Cardiac muscle cell (in vitro differentiated cells and primary cell): ENCODE measurements around the gene APBA2. TPM values are rescaled to one million over a fixed set of nuclear protein-coding genes. Genes with fewer than 3 reads are reported as not detected.

Experiments
- DNase-seq, 2 donors: peaks; one replicate each; pipeline versions ENCODE4 v3.0.0 to v3.0.0-alpha.2; 2010 to 2017; ENCODE audit warnings: low read depth in 1 of 2, low spot score in 1 of 2
- H3K27ac ChIP-seq: fragments of 200-600 bp; sonication (generic); 2 replicates; pipeline ENCODE4 v1.5.1; 2016
- H3K27me3 ChIP-seq: fragments of 200-600 bp; sonication (generic); 2 replicates; pipeline ENCODE4 v1.6.0; 2016; ENCODE audit warnings: control low read depth
- H3K36me3 ChIP-seq: fragments of 200-600 bp; sonication (generic); 2 replicates; pipeline ENCODE4 v1.5.1; 2016; ENCODE audit warnings: control low read depth
- H3K4me1 ChIP-seq: fragments of 200-600 bp; sonication (generic); 2 replicates; pipeline ENCODE4 v1.8.1; 2017; ENCODE audit warnings: low read depth, mild to moderate bottlenecking, mixed run types
- H3K4me3 ChIP-seq: fragments of 200-600 bp; sonication (generic); 2 replicates; pipeline ENCODE4 v1.5.1; 2016; ENCODE audit warnings: mild to moderate bottlenecking
- H3K9me3 ChIP-seq: fragments of 200-600 bp; sonication (generic); 2 replicates; pipeline ENCODE4 v1.5.1; 2017; ENCODE audit warnings: low read depth, mild to moderate bottlenecking, control low read depth
- CTCF ChIP-seq: IDR thresholded peaks from 2 replicates; pipeline ENCODE4 v1.5.1; 2012; ENCODE audit warnings: low read depth, mild to moderate bottlenecking, low read length
- polyA plus RNA-seq: library from polyadenylated mRNA; unstranded; fragments of >200 nt; fragmentation: Nextera tagmentation; extraction: Ambion mirVana; gene quantifications from 2 replicates; pipeline ENCODE4 v1.2.1, GENCODE V29; 2016
- total RNA-seq: library from RNA; depleted of rRNA; stranded (reverse); fragments of >200 nt; gene quantifications from 2 replicates; pipeline ENCODE4 v1.2.3, GENCODE V29; 2016

The APBA2 gene
- total and polyA plus RNA-seq, 2 experiments from 2014 or later = 20.5 to 33.2 TPM

GRCh38 chr15:29116970-29117700, 231.4 kb downstream of the APBA2 start:
- H3K36me3 ChIP-seq = no peaks in the 10 kb centered on the region
- DNase-seq = no peak
- H3K27ac ChIP-seq = no peak overlapping the region
- peaks cover 3% of the 10 kb centered on the region for H3K4me1 ChIP-seq
- H3K27me3 ChIP-seq = no peaks in the 10 kb centered on the region
- H3K4me3 ChIP-seq = no peak overlapping the region
- TF ChIP-seq CTCF = no peak
- no peaks in the 10 kb centered on the region for H3K9me3 ChIP-seq

GRCh38 chr15:29117778-29118177, 232.0 kb downstream of the APBA2 start:
- Histone ChIP-seq H3K27ac (no peak overlapping the region), H3K4me3 (no peak overlapping the region), H3K36me3 (no peaks in the 10 kb centered on the region), H3K9me3 (no peaks in the 10 kb centered on the region), H3K4me1 (peaks cover 3% of the 10 kb centered on the region), H3K27me3 (no peaks in the 10 kb centered on the region)
- no peak for TF ChIP-seq CTCF
- no peak for DNase-seq

- no peaks in the 10 kb centered on the region for H3K27me3 ChIP-seq
- H3K27ac ChIP-seq = no peak overlapping the region
- H3K4me1 ChIP-seq = peaks cover 3% of the 10 kb centered on the region
- H3K36me3 ChIP-seq = no peaks in the 10 kb centered on the region
- DNase-seq = no peak
- H3K9me3 ChIP-seq = no peaks in the 10 kb centered on the region
- H3K4me3 ChIP-seq = no peak overlapping the region
- TF ChIP-seq CTCF = no peak
Observed at GRCh38 chr15:29119847-29120246, 234.1 kb downstream of the APBA2 start.

- Histone ChIP-seq H3K4me1 (peaks cover under 1% of the 10 kb centered on the region), H3K4me3 (no peak overlapping the region), H3K9me3 (no peaks in the 10 kb centered on the region), H3K27ac (no peak overlapping the region), H3K36me3 (no peaks in the 10 kb centered on the region), H3K27me3 (no peaks in the 10 kb centered on the region)
- DNase-seq = no peak
- no peak for TF ChIP-seq CTCF
Observed at GRCh38 chr15:29120593-29121368, 235.0 kb downstream of the APBA2 start.

- Histone ChIP-seq H3K4me3 (no peak overlapping the region), H3K36me3 (no peaks in the 10 kb centered on the region), H3K9me3 (no peaks in the 10 kb centered on the region), H3K27me3 (no peaks in the 10 kb centered on the region), H3K4me1 (no peaks in the 10 kb centered on the region), H3K27ac (no peak overlapping the region)
- TF ChIP-seq CTCF = no peak
- DNase-seq = no peak
Observed at GRCh38 chr15:29121369-29121656, 235.5 kb downstream of the APBA2 start.
